K562 (cell line): Measurements from ENCODE around the gene GFOD1. TPM values are rescaled to one million over a fixed set of nuclear protein-coding genes. Genes with fewer than 3 reads are reported as not detected.

ENCODE experiments used
- BRF1 ChIP-seq: IDR thresholded peaks from 3 replicates; pipeline ENCODE4 v1.6.1; 2011; ENCODE audit warnings: borderline replicate concordance, mild to moderate bottlenecking; ENCODE audit not compliant: insufficient read length; ENCODE audit errors: extremely low read depth
- GABPA ChIP-seq: fragments of 200-800 bp; sonication (Bioruptor generic); conservative IDR thresholded peaks from 2 replicates; pipeline ENCODE4 v1.6.1; 2016; ENCODE audit warnings: low read depth, missing genetic modification characterization, missing compliant biosample characterization
- GMEB1 ChIP-seq: fragments of 250-450 bp; sonication (Bioruptor Pico); IDR thresholded peaks from 2 replicates; pipeline ENCODE4 v1.4.0; 2020; ENCODE audit warnings: mild to moderate bottlenecking
- HDAC6 ChIP-seq: IDR thresholded peaks from 2 replicates; pipeline ENCODE4 v1.6.1; 2012; ENCODE audit warnings: low read depth, mild to moderate bottlenecking, control low read depth, inconsistent platforms, low read length, moderate library complexity
- HMGXB4 ChIP-seq: sonication (generic); formaldehyde crosslinking; IDR thresholded peaks from 2 replicates; pipeline ENCODE4 v1.8.1; 2023; ENCODE audit warnings: mild to moderate bottlenecking, missing genetic modification reagents
- MEF2A ChIP-seq: IDR thresholded peaks from 2 replicates; pipeline ENCODE4 v1.6.1; 2011; ENCODE audit warnings: low read depth, mild to moderate bottlenecking, low read length, moderate library complexity; ENCODE audit not compliant: control insufficient read depth
- NELFE ChIP-seq: IDR thresholded peaks from 2 replicates; pipeline ENCODE4 v1.6.1; 2011; ENCODE audit warnings: mild to moderate bottlenecking; ENCODE audit not compliant: insufficient read depth, insufficient read length
- NR2C1 ChIP-seq, 2 experiments: fragments of 450-650 bp; IDR thresholded peaks; 2 replicates each; pipeline ENCODE4 v1.6.1; 2017; ENCODE audit warnings: mild to moderate bottlenecking in 2 of 2, antibody characterized with exemption in 1 of 2, inconsistent platforms in 1 of 2, missing compliant biosample characterization in 1 of 2, missing genetic modification characterization in 1 of 2
- NR4A1 ChIP-seq, 2 experiments: fragments of 250-450 bp in 1 of 2; fragments of 450-650 bp in 1 of 2; sonication (Bioruptor Pico) in 1 of 2; IDR thresholded peaks; 2 replicates each; pipeline versions ENCODE4 v1.4.0 to v1.6.1; 2016 to 2020; ENCODE audit warnings: mild to moderate bottlenecking in 2 of 2, missing compliant biosample characterization in 1 of 2, missing genetic modification characterization in 1 of 2, moderate library complexity in 1 of 2
- PKNOX1 ChIP-seq: fragments of 450-650 bp; IDR thresholded peaks from 2 replicates; pipeline ENCODE4 v1.6.1; 2016
- RAD51 ChIP-seq: fragments of 450-650 bp; IDR thresholded peaks from 2 replicates; pipeline ENCODE4 v1.7.1; 2016; ENCODE audit warnings: low read depth, mild to moderate bottlenecking, borderline replicate concordance
- RREB1 ChIP-seq: fragments of 250-450 bp; sonication (Bioruptor Pico); IDR thresholded peaks from 2 replicates; pipeline ENCODE4 v1.4.0; 2020
- TSC22D4 ChIP-seq: fragments of 450-650 bp; IDR thresholded peaks from 2 replicates; pipeline ENCODE4 v1.6.1; 2016; ENCODE audit warnings: missing genetic modification characterization, missing biosample characterization, control low read depth
- WHSC1 ChIP-seq: IDR thresholded peaks from one replicate; pipeline ENCODE4 v1.6.1; 2012; ENCODE audit warnings: low read length, control low read depth, inconsistent platforms
- ZBTB7A ChIP-seq: IDR thresholded peaks from 2 replicates; pipeline ENCODE4 v1.6.1; 2011; ENCODE audit warnings: low read depth, mild to moderate bottlenecking, low read length, moderate library complexity, borderline replicate concordance; ENCODE audit not compliant: control insufficient read depth
- polyA plus RNA-seq, 8 experiments: library from polyadenylated mRNA; depleted of rRNA in 4 of 8; stranded (reverse) in 5 of 8; unstranded in 3 of 8; fragments of >200 nt; fragmentation: Nextera tagmentation in 2 of 8; fragmentation: Illumina TruSeq in 1 of 8; extraction: Ambion mirVana in 2 of 8; extraction: Trizol in 1 of 8; gene quantifications; 2 replicates each; pipeline versions ENCODE4 v1.2.1 to v1.2.3, GENCODE V29; 2011 to 2014; ENCODE audit warnings: inconsistent platforms in 1 of 8, missing spikeins in 1 of 8
- total RNA-seq, 7 experiments: library from RNA; depleted of rRNA in 6 of 7; stranded (reverse); fragments of >200 nt in 6 of 7; fragmentation: Illumina TruSeq in 2 of 7; extraction: Trizol in 2 of 7; gene quantifications; 2 replicates each; pipeline versions ENCODE4 v1.2.1 to v1.2.3, GENCODE V29; 2011 to 2021; ENCODE audit warnings: low replicate concordance in 1 of 7

GFOD1 gene
- total and polyA plus RNA-seq, 9 of the 15 experiments (the other 6 are each of a cell fraction or from before 2014, with no cell fraction given), result 3.8 to 12.0 (median 8.2) TPM

- TF ChIP-seq NR4A1 (CRISPR knock-in tag; IDR thresholded peaks at IDR 0.05) (no peak), NR4A1 (tag; IDR thresholded peaks at IDR 0.05) (no peak), RAD51 (peak; percentile 7; the same call in 1 of the 2 replicates), NELFE (no peak), ZBTB7A (no peak), GABPA (tag) (peak; percentile 44), TSC22D4 (no peak), MEF2A (no peak), GMEB1 (CRISPR knock-in tag) (no peak), WHSC1 (no peak), BRF1 (no peak), RREB1 (CRISPR knock-in tag) (no peak), HDAC6 (no peak), HMGXB4 (CRISPR knock-in tag) (no peak), PKNOX1 (peak; percentile 92), NR2C1 (IDR thresholded peaks at IDR 0.05) (no peak), NR2C1 (tag; IDR thresholded peaks at IDR 0.05) (no peak)
Measured at GRCh38 chr6:13395272-13396237, 91.8 kb downstream of the GFOD1 start (continued).
